K562 (cell line): Measurements from ENCODE around the gene HMCN1. TPM values are rescaled to one million over a fixed set of nuclear protein-coding genes. Genes with fewer than 3 reads are reported as not detected.

Experiments used
- ATAC-seq: fragments of 200-7000 bp; cut with Tn5 transposase; 3 replicates; pipeline ENCODE4 v1.9.1; 2020; ENCODE audit warnings: moderate library complexity
- BruUV-seq: library from RNA; stranded (reverse); fragments of 400-500 nt; replicated peaks from 2 replicates; lab custom pipeline; 2021; lab: Mats Ljungman, UMichigan
- CTCF ChIA-PET: fragments of 300-600 bp; formaldehyde crosslinking; extraction: SDS; loops from one replicate; lab custom pipeline; 2021; ENCODE audit warnings: low intra/inter-chr PET ratio; lab: Yijun Ruan, JAX
- POLR2A ChIA-PET: fragments of 300-600, 350-650 bp; sonication (Branson Sonifier 250); formaldehyde crosslinking; extraction: SDS; loops from one replicate; lab custom pipeline; 2021; ENCODE audit warnings: antibody characterized with exemption, inconsistent platforms; lab: Yijun Ruan, JAX
- DNase-seq, 4 experiments: peaks; one replicate each; pipeline versions ENCODE4 v3.0.0 to v3.0.0-alpha.2; 2011 to 2018; ENCODE audit warnings: low spot score in 3 of 4, mixed read lengths in 3 of 4; ENCODE audit errors: extremely low read depth in 1 of 4
- FAIRE-seq: peaks from 2 replicates; lab custom pipeline; 2011; peaks lifted over from hg19 to GRCh38; lab: Jason Lieb, UNC
- H2AFZ ChIP-seq: 2 replicates; pipeline ENCODE4 v1.6.0; 2011; ENCODE audit warnings: low read depth, low read length, control low read depth, inconsistent platforms
- H3K27ac ChIP-seq: fragments of 200-600 bp; 3 replicates; pipeline ENCODE4 v1.8.0; 2011; ENCODE audit warnings: low read depth, mild to moderate bottlenecking, control low read depth, inconsistent platforms, low read length, moderate library complexity, mixed read lengths; ENCODE audit errors: extremely low read depth
- H3K27me3 ChIP-seq, 2 experiments: fragments of 300-600 bp in 1 of 2; 2 replicates in 1 of 2; 3 replicates in 1 of 2; pipeline versions ENCODE4 v1.6.0 to v1.8.0; 2011; ENCODE audit warnings: inconsistent platforms in 2 of 2, low read length in 2 of 2, mild to moderate bottlenecking in 1 of 2, mixed read lengths in 1 of 2, moderate library complexity in 1 of 2; ENCODE audit not compliant: control insufficient read depth in 2 of 2, insufficient read depth in 2 of 2
- H3K36me3 ChIP-seq: fragments of 300-600 bp; 3 replicates; pipeline ENCODE4 v1.8.0; 2011; ENCODE audit warnings: mild to moderate bottlenecking, low read length, inconsistent platforms; ENCODE audit not compliant: control insufficient read depth, insufficient read depth
- H3K4me1 ChIP-seq, 2 experiments: fragments of 200-600 bp in 1 of 2; replicated peaks in 1 of 2; 2 replicates in 1 of 2; 3 replicates in 1 of 2; pipeline versions ENCODE4 v1.5.1 to v1.8.0; 2011; ENCODE audit warnings: inconsistent platforms in 2 of 2, low read length in 2 of 2, mild to moderate bottlenecking in 1 of 2, mixed read lengths in 1 of 2, moderate library complexity in 1 of 2; ENCODE audit not compliant: control insufficient read depth in 2 of 2, insufficient read depth in 2 of 2
- H3K4me2 ChIP-seq: 2 replicates; pipeline ENCODE4 v1.6.1; 2011; ENCODE audit warnings: low read length, control low read depth, inconsistent platforms, mixed read lengths; ENCODE audit not compliant: insufficient read depth
- H3K4me3 ChIP-seq: fragments of 200-600 bp; sonication (generic), shearing (Covaris generic); 2 replicates; pipeline ENCODE4 v1.5.1; 2016; ENCODE audit warnings: control low read depth, inconsistent platforms
- H3K79me2 ChIP-seq: fragments of 200-600 bp; 3 replicates; pipeline ENCODE4 v1.8.0; 2011; ENCODE audit warnings: low read length, inconsistent platforms; ENCODE audit not compliant: control insufficient read depth, insufficient read depth
- H3K9ac ChIP-seq, 2 experiments: 2 replicates each; pipeline versions ENCODE4 v1.6.0 to v1.6.1; 2011; ENCODE audit warnings: low read depth in 2 of 2, low read length in 2 of 2, control low read depth in 1 of 2, inconsistent platforms in 1 of 2, mild to moderate bottlenecking in 1 of 2, mixed read lengths in 1 of 2; ENCODE audit not compliant: insufficient read depth in 1 of 2
- H3K9me1 ChIP-seq: one replicate; pipeline ENCODE4 v1.6.0; 2011; ENCODE audit warnings: inconsistent platforms, mild to moderate bottlenecking, low read length, moderate library complexity; ENCODE audit not compliant: control insufficient read depth, insufficient read depth
- H3K9me3 ChIP-seq: replicated peaks from 2 replicates; pipeline ENCODE4 v1.5.1; 2011; ENCODE audit warnings: low read depth, low read length, inconsistent platforms; ENCODE audit not compliant: control insufficient read depth, insufficient read depth
- H4K20me1 ChIP-seq: replicated peaks from 2 replicates; pipeline ENCODE4 v1.6.1; 2011; ENCODE audit warnings: low read length, inconsistent platforms, mixed read lengths; ENCODE audit not compliant: control insufficient read depth, insufficient read depth
- FOXA1 ChIP-seq: fragments of 450-650 bp; IDR thresholded peaks from 2 replicates; pipeline ENCODE4 v1.6.1; 2016; ENCODE audit warnings: mild to moderate bottlenecking, borderline replicate concordance
- NEUROD1 ChIP-seq: fragments of 150-350 bp; IDR thresholded peaks from 2 replicates; pipeline ENCODE4 v1.6.1; 2014; ENCODE audit warnings: borderline replicate concordance, low read length, low read depth; ENCODE audit not compliant: partially characterized antibody
- TAF15 ChIP-seq: fragments of 200-400 bp; formaldehyde crosslinking; IDR thresholded peaks from 2 replicates; pipeline ENCODE4 v1.6.1; 2017; ENCODE audit warnings: mild to moderate bottlenecking, low read depth, low read length, moderate library complexity
- WGBS: fragments of 100-300 bp; shearing (Covaris generic); methylation state at CpG from one replicate; pipeline ENCODE4 v1.1.6; 2016; ENCODE audit warnings: low coverage, mixed read lengths; ENCODE audit not compliant: insufficient coverage; ENCODE audit errors: missing lambda C conversion rate; 5-methylcytosine and 5-hydroxymethylcytosine counted together
- in situ Hi-C: fragments of 300-500 bp; cut with MboI; formaldehyde crosslinking; loops from 4 replicates; pipeline ENCODE4 v1.15.0; 2018; ENCODE audit warnings: inconsistent platforms, mixed read lengths
- intact Hi-C: fragments of 100-400 bp; cut with micrococcal nuclease; formaldehyde crosslinking; loops from 2 replicates; pipeline ENCODE4 v1.14.2; 2022
- polyA plus RNA-seq, 8 experiments: library from polyadenylated mRNA; depleted of rRNA in 4 of 8; stranded (reverse) in 5 of 8; unstranded in 3 of 8; fragments of >200 nt; fragmentation: Nextera tagmentation in 2 of 8; fragmentation: Illumina TruSeq in 1 of 8; extraction: Ambion mirVana in 2 of 8; extraction: Trizol in 1 of 8; gene quantifications; 2 replicates each; pipeline versions ENCODE4 v1.2.1 to v1.2.3, GENCODE V29; 2011 to 2014; ENCODE audit warnings: inconsistent platforms in 1 of 8, missing spikeins in 1 of 8
- total RNA-seq, 7 experiments: library from RNA; depleted of rRNA in 6 of 7; stranded (reverse); fragments of >200 nt in 6 of 7; fragmentation: Illumina TruSeq in 2 of 7; extraction: Trizol in 2 of 7; gene quantifications; 2 replicates each; pipeline versions ENCODE4 v1.2.1 to v1.2.3, GENCODE V29; 2011 to 2021; ENCODE audit warnings: low replicate concordance in 1 of 7
- TF ChIP-seq, protein P1 (sequence below): fragments of 450-650 bp; conservative IDR thresholded peaks from 2 replicates; pipeline ENCODE4 v1.6.1; 2016; ENCODE audit warnings: missing genetic modification characterization, low read depth, mild to moderate bottlenecking, missing compliant biosample characterization, moderate library complexity

Gene HMCN1
- total and polyA plus RNA-seq, 9 of the 15 experiments (the other 6 are each of a cell fraction or from before 2014, with no cell fraction given) = 0.07 to 0.36 (median 0.21) TPM

DNA sequence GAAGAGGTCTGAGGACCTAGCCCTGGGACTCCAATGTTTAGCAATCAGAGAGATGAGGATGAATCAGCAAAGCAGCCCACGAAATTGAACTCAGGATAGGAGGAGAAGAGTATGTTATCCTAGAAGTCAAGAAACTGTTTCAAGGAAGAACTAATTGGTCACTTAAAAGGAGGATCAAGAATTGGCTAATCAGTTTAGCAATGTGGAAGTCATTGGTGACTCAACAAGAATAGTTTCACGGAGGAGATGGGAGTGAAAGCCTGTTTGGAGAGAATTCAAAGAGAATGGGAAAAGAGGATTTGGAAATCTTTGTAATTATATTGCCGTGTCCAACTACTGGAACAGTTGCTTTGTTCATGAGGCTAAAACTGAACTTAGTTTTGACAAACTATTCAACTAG, 7.4 kb downstream of the HMCN1 start:
- H3K27me3 ChIP-seq = no peaks in the 10 kb centered on the region
- H3K4me3 ChIP-seq = no peak overlapping the region
- no peak overlapping the region for H3K9ac ChIP-seq
- H4K20me1 ChIP-seq = no peaks in the 10 kb centered on the region
- no peak overlapping the region for H2AFZ ChIP-seq
- no peaks in the 10 kb centered on the region for H3K79me2 ChIP-seq
- no peaks in the 10 kb centered on the region for H3K4me1 ChIP-seq
- H3K4me2 ChIP-seq = no peak overlapping the region
- TF ChIP-seq TAF15 = no peak
- no peak for DNase-seq
- H3K27ac ChIP-seq = no peak overlapping the region
- no TSS peak for BruUV-seq
- no peaks in the 10 kb centered on the region for H3K36me3 ChIP-seq
- CTCF ChIA-PET = no interaction called here
- no peak for FAIRE-seq
- ATAC-seq = no peak
- intact Hi-C loops (no loop called here), in situ Hi-C loops (no loop called here)
- POLR2A ChIA-PET = no interaction called here
- WGBS = 0% methylated on average over 3 of the region's 3 CpGs
- H3K9me1 ChIP-seq = no peaks in the 10 kb centered on the region
- H3K9me3 ChIP-seq = no peaks in the 10 kb centered on the region

- BruUV-seq = no TSS peak
- Histone ChIP-seq H3K9me1 (no peaks in the 10 kb centered on the region), H3K9ac (no peak overlapping the region), H3K27ac (no peak overlapping the region), H3K4me3 (no peak overlapping the region), H3K4me2 (no peak overlapping the region), H4K20me1 (no peaks in the 10 kb centered on the region), H3K27me3 (no peaks in the 10 kb centered on the region), H2AFZ (no peak overlapping the region), H3K36me3 (no peaks in the 10 kb centered on the region), H3K9me3 (no peaks in the 10 kb centered on the region), H3K4me1 (no peaks in the 10 kb centered on the region), H3K79me2 (no peaks in the 10 kb centered on the region)
- no peak for ATAC-seq
- FAIRE-seq = no peak
- in situ Hi-C loops (no loop called here), intact Hi-C loops (no loop called here)
- DNase-seq = no peak
- POLR2A ChIA-PET = no interaction called here
- CTCF ChIA-PET = no interaction called here
- no peak for TF ChIP-seq FOXA1
- no peak for TF ChIP-seq NEUROD1
- TF ChIP-seq, protein P1, sequence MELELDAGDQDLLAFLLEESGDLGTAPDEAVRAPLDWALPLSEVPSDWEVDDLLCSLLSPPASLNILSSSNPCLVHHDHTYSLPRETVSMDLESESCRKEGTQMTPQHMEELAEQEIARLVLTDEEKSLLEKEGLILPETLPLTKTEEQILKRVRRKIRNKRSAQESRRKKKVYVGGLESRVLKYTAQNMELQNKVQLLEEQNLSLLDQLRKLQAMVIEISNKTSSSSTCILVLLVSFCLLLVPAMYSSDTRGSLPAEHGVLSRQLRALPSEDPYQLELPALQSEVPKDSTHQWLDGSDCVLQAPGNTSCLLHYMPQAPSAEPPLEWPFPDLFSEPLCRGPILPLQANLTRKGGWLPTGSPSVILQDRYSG = no peak
These were observed 8.2 kb downstream of the HMCN1 start for GRCh38 chr1:185742403-185742802.
